NCI-H2227 treated with DMSO at 0.1 percent for 48 hours (cell line): Measurements from ENCODE around the gene C1orf159.
A peak's percentile ranks its signal among the peaks of the same experiment; 100 is the strongest.

Source experiments
- DNase-seq: peaks from one replicate; lab custom pipeline; 2025; lab: John Stamatoyannopoulos, UW

Gene C1orf159

GRCh38 chr1:1038694-1039093, 77.2 kb downstream of the C1orf159 start:
- no peak for DNase-seq

GRCh38 chr1:1037366-1038327, 78.2 kb downstream of the C1orf159 start:
- DNase-seq = no peak

- no peak for DNase-seq
These were observed 80.5 kb downstream of the C1orf159 start for GRCh38 chr1:1035291-1035943.

- no peak for DNase-seq
These were observed 81.5 kb downstream of the C1orf159 start for GRCh38 chr1:1034439-1034781.

GRCh38 chr1:1033731-1034438, 82.0 kb downstream of the C1orf159 start:
- peak; percentile 34 for DNase-seq

GRCh38 chr1:1033009-1033587, 82.8 kb downstream of the C1orf159 start:
- peak; percentile 89 for DNase-seq

GRCh38 chr1:1032424-1032823, 83.5 kb downstream of the C1orf159 start:
- peak; percentile 9 for DNase-seq
